GM19193 (cell line): ENCODE data around the gene CRISPLD2.

Experiments used
- POLR2A ChIP-seq: IDR thresholded peaks from 4 replicates; pipeline ENCODE4 v1.6.1; 2011; ENCODE audit not compliant: insufficient read depth, insufficient read length; ENCODE audit errors: extremely low read depth

The CRISPLD2 gene

GRCh38 chr16:84890427-84890826 is 70.6 kb downstream of the CRISPLD2 start:
- TF ChIP-seq POLR2A: no peak

GRCh38 chr16:84891149-84891795 is 71.5 kb downstream of the CRISPLD2 start:
- no peak for TF ChIP-seq POLR2A

- no peak for TF ChIP-seq POLR2A
These were observed 72.3 kb downstream of the CRISPLD2 start for GRCh38 chr16:84892097-84892496.

- no peak for TF ChIP-seq POLR2A
These were observed 73.7 kb downstream of the CRISPLD2 start for GRCh38 chr16:84893467-84893848.

- TF ChIP-seq POLR2A: no peak
These were observed 74.2 kb downstream of the CRISPLD2 start for GRCh38 chr16:84893849-84894599.

GRCh38 chr16:84895016-84895415 is 75.2 kb downstream of the CRISPLD2 start:
- TF ChIP-seq POLR2A: no peak

GRCh38 chr16:84896847-84897246 is 77.1 kb downstream of the CRISPLD2 start:
- TF ChIP-seq POLR2A: no peak

- TF ChIP-seq POLR2A: no peak
These were observed 78.2 kb downstream of the CRISPLD2 start for GRCh38 chr16:84897911-84898377.

- TF ChIP-seq POLR2A: no peak
These were observed 78.7 kb downstream of the CRISPLD2 start for GRCh38 chr16:84898447-84898846.

GRCh38 chr16:84899414-84899813 is 79.6 kb downstream of the CRISPLD2 start:
- TF ChIP-seq POLR2A: no peak

GRCh38 chr16:84905965-84906460 is 86.2 kb downstream of the CRISPLD2 start:
- no peak for TF ChIP-seq POLR2A

GRCh38 chr16:84907051-84907450 is 87.3 kb downstream of the CRISPLD2 start:
- no peak for TF ChIP-seq POLR2A

GRCh38 chr16:84907575-84907974 is 87.8 kb downstream of the CRISPLD2 start:
- no peak for TF ChIP-seq POLR2A

GRCh38 chr16:84909476-84910085 is 89.8 kb downstream of the CRISPLD2 start:
- TF ChIP-seq POLR2A: no peak

GRCh38 chr16:84911486-84912216 is 91.9 kb downstream of the CRISPLD2 start:
- no peak for TF ChIP-seq POLR2A
